ENCODE data around the gene PDHB.

GRCh38 chr3:58474967-58475578, 41.4 kb upstream of the PDHB start:
- TF ChIP-seq CTCF (IDR thresholded peaks at IDR 0.05; ENCODE audit: insufficient read depth, low read depth, low read length) = no peak
- TF ChIP-seq EZH2 (IDR thresholded peaks at IDR 0.05; ENCODE audit: insufficient read depth, low read length) = no peak
